A172 (cell line): ENCODE data around the gene SRGAP2C. TPM values are rescaled to one million over a fixed set of nuclear protein-coding genes. Genes with fewer than 3 reads are reported as not detected.
A peak's percentile ranks its signal among the peaks of the same experiment; 100 is the strongest.
"Not testable (repeated sequence)": the region's sequence is repeated elsewhere in the genome, so short reads cannot be mapped to it uniquely, and the experiment has no call there.

Experiments
- DNase-seq: peaks from one replicate; pipeline ENCODE4 v3.0.0-alpha.2; 2015; ENCODE audit warnings: low spot score
- total RNA-seq: library from RNA; depleted of rRNA; stranded (reverse); fragments of >200 nt; shearing (Covaris generic); gene quantifications from 2 replicates; pipeline ENCODE4 v1.2.3, GENCODE V29; 2014; rRNA removed

Gene SRGAP2C
- 11.0 and 18.0 TPM in 2 replicates for total RNA-seq

GRCh38 chr1:121184290-121185127 is at the start of gene SRGAP2C, which contains the start of gene FAM72B:
TSS of gene SRGAP2C (plus strand) at chr1:121184975. CDS start at chr1:121187447, 2,472 bp downstream.
TSS of gene FAM72B (minus strand) at chr1:121184340. CDS start at chr1:121183489, 851 bp downstream.
- DNase-seq, result peak; percentile 99

DNA sequence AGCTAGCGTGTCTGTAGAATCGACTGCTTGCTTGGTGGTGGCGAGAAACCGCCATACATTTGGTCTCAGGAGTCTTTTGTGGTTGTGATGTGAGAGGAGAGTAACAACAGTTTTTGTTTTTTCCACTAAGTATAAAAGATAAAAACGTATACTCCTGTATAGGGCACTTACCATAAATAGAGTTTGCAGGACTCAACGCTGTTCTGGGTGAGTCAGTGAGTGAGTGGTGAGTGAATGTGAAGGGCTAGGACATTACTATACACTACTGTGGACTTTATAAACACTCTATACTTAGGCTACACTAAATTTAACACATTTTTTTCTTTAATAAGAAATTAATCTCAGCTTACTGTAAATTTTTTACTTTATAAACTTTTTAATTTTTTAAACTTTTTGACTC is 44.4 kb upstream of the SRGAP2C start:
- not testable (repeated sequence) for DNase-seq

DNA sequence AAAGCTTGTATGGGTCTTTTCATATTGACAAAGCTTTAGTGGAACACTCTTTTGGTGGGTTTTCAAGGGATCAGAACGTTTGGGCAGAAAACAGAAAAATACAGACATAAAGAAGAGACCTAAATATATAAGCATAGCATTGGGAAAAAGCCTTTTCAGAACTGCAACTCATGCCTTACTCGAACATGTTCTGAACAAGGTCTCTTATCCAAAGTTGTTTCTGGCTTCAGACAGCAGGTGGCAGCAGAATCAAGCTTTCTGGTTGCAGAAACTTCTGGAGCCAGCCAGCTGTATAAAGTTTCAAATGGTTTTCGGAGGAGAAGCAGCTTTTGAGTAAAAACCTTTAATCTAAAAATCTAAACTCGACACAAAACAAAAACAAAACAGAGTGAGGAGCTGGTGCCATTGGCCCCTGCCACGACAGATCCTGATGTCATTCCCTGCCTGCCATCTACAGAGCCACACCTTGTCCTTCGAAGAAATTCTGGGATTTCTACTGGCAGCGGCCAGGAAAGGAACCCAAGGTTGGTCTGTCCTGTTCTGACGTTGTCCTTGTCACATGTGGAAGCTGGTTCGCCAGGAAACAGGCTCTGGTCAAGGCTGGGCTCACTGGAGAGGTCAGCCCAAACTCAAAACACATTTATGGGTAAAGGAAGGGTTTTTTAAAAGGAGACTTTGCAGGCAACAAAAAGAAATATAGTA is 36.1 kb upstream of the SRGAP2C start:
- DNase-seq, result not testable (repeated sequence)

GRCh38 chr1:121151294-121151693 is 33.5 kb upstream of the SRGAP2C start:
- not testable (repeated sequence) for DNase-seq

GRCh38 chr1:121152788-121153187 is 32.0 kb upstream of the SRGAP2C start:
- not testable (repeated sequence) for DNase-seq

DNA sequence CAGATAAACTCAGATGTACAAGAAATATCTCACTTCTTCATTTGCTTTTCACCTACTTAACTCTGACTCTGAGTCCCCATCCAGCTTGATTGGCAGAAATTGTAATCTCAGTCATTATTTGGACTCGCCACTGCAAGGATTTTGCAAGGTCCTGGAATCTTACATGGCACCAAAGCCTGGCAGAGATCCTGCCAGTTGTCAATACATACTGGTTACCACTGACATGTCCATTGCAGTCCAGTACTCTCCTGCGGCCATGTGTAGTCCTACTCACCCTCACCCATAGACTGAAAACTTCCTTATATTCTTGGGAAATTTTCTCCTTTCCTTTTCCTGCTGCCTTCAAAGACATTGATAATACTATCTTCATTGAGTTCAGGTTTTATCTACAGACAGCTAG is 30.0 kb upstream of the SRGAP2C start:
- DNase-seq, result not testable (repeated sequence)

DNA sequence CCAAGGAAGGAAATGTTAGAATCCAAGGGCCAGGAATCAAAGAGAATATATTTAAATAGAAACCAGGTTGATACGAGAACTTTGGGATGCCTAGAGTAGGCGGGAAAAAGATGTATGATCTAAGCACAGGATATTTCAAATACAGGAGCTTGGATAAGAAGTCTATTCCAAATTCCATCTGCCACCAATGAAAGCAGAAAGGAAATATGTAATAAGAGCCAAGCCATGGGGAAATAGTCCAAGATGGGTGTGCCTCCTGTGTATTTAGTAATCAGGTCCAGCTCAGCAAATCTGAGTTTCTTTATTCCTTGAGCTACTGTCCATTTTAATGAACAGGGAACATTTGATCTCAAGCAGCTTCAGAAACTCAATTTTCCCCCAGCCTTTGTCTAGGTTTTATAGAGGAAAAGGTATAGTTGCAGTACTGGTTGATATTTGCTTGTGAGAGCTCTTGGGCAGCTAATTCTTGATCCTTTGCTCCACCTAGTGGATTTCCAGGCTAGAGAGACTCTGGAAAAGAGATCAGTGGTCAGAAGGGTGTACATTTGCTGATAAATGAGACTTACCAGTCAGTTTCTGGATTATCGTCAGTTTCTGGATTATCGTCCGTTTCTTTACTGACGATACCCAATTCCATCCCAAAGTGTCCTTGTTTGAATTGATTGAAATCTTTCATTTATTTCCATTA is 29.0 kb upstream of the SRGAP2C start:
- peak; percentile 2 for DNase-seq

GRCh38 chr1:121156958-121157603 is 27.7 kb upstream of the SRGAP2C start:
- DNase-seq, result not testable (repeated sequence)

DNA sequence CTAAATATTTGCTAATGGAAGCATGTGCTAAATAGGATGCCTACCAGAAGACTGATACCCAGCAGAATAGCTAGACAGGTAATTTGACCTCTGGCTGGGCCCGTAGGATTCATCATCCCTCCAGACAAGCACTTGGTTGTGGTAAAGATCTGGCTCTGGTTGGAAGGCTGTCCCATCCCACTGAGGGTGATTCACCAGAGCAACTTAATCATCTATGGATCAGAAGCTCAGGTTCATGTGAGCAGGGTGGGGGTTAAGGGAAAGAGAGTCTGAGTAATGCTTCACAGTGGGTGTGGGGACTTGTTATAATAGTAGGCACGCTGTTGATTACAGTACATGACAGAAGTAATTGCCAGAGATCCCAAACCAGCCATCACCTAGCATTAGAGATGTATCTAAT is 27.2 kb upstream of the SRGAP2C start:
- not testable (repeated sequence) for DNase-seq

GRCh38 chr1:121160118-121160517 is 24.7 kb upstream of the SRGAP2C start:
- not testable (repeated sequence) for DNase-seq

GRCh38 chr1:121161199-121161901 is 23.4 kb upstream of the SRGAP2C start:
- DNase-seq, result not testable (repeated sequence)

DNA sequence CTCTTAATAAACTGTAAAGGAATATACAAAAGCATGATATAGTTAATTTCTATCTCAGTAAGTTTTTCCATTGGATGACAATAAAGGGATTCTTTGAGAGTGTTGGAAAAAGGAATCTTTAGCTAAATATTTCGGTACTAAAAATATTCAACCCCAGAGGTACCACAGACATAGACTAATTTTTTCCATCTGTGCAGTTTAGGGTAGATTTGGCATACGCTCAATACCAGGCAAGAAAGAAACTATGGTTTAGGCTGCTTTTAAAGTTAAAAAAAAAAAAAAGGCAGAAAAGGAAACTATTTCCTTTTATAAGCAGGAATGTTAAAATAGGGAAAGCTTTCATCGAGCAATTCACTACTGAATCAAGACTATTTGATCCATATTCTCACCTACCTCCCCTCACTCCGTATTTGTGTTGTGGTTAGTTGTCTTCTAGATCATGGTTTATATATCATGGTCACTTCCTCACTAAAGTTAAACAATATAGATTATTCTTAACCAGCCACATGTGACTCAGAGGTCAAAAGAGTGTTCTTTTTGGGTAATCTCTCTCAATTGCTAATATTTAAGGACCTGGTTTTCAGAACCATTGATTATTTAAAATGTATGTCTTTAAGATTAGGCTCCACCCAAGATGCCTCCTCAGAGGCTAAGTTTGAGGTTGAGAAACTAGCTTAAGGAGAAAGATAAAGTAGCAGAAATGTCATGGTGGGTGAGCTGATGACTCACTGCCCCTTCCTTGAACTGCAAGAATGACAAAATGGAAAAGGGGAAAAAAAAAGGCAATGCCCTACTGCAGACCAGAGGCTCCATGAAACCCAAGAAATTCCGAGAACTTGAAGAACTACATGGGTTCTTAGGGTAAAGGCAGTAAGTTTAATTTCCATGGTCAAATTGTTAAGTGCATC is 20.7 kb upstream of the SRGAP2C start:
- DNase-seq, result peak; percentile 48

- DNase-seq, result not testable (repeated sequence)
Measured at GRCh38 chr1:121165296-121165695, 19.5 kb upstream of the SRGAP2C start.

- DNase-seq, result not testable (repeated sequence)
Measured at GRCh38 chr1:121167225-121167738, 17.5 kb upstream of the SRGAP2C start.

- not testable (repeated sequence) for DNase-seq
Measured at GRCh38 chr1:121168152-121168668, 16.6 kb upstream of the SRGAP2C start.

GRCh38 chr1:121176649-121177048 is 8.1 kb upstream of the SRGAP2C start:
- DNase-seq, result not testable (repeated sequence)

- not testable (repeated sequence) for DNase-seq
Measured at GRCh38 chr1:121178197-121178596, 6.6 kb upstream of the SRGAP2C start.

DNA sequence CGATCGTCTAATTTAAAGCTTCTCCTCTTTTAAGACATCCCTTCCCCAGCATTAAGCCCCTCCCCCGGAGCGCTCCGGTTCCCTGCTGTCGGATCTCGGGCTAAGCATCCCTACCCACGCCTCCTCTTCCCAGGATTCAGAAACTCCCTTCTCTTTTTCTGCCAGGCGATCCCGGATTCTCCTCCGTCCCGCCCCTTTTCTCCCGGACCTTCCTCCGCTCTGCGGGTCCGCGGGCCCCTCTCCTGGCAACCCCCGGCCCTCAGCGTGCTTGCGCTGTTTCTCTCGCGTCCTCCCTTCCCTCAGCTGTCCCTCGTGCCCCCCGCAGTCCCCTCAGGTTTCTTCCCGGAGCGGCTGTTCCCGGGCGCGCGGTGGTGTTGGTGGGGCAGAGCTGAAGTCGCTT is 908 bp upstream of the SRGAP2C start:
- not testable (repeated sequence) for DNase-seq

- not testable (repeated sequence) for DNase-seq
Measured at GRCh38 chr1:121185140-121185708, 449 bp downstream of the SRGAP2C start.
